Epithelial cell of prostate (primary cell): ENCODE results near the gene LRWD1.
A peak's percentile ranks its signal among the peaks of the same experiment; 100 is the strongest.
"Not testable (repeated sequence)": the region's sequence is repeated elsewhere in the genome, so short reads cannot be mapped to it uniquely, and the experiment has no call there.

ENCODE experiments used
- DNase-seq: peaks from one replicate; pipeline ENCODE4 v3.0.0-alpha.2; 2011; ENCODE audit warnings: low read depth, low spot score
- H3K27ac ChIP-seq: fragments of 450-650 bp; 2 replicates; pipeline ENCODE4 v1.5.1; 2017; ENCODE audit warnings: mild to moderate bottlenecking

The LRWD1 gene

DNA sequence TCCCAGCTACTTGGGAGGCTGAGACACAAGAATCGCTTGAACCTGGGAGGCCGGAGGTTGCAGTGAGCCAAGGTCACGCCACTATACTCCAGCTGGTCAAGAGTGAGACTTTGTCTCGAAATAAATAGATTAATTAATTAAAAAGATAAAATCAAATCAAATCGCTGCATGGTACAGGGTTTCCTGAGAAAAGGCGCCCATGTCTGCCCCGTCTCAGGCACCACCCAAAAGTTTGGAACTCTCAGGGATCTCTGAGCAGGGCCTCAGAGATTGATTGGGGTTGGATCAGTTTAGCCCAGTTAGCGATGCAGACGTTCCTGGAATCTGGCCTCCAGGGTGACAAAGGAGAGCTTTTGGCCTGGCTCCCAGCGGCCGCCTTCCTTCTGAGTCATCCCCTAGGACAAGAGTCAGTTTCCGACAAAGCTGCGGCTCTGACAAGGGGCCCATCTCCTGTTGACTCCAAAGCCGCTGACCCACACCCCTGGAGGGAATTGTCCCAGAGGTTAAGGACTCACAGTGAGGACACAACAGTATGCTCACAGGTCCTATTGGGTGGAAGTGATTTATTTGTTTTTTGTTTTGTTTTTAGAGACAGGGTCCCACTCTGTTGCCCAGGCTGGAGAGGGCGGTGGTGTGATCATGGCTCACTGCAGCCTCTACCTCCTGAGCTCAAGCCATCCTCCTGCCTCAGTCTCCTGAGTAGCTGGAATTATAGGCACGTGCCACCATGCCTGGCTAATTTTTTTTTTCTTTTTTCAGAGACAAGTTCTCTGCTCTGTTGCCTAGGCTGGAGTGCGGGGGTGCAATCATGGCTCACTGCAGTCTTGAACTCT lies 24.6 kb upstream of the LRWD1 start:
- H3K27ac ChIP-seq, result no peak overlapping the region
- no peak for DNase-seq

GRCh38 chr7:102444961-102445673 lies 19.7 kb upstream of the LRWD1 start:
- H3K27ac ChIP-seq, result no peak overlapping the region
- DNase-seq, result no peak

GRCh38 chr7:102445674-102446071 lies 19.1 kb upstream of the LRWD1 start:
- no peak overlapping the region for H3K27ac ChIP-seq
- DNase-seq, result no peak

- no peak for DNase-seq
- no peak overlapping the region for H3K27ac ChIP-seq
Measured at GRCh38 chr7:102446387-102447156, 18.2 kb upstream of the LRWD1 start.

- DNase-seq, result no peak
- H3K27ac ChIP-seq, result no peak overlapping the region
Measured at GRCh38 chr7:102447311-102447710, 17.5 kb upstream of the LRWD1 start.

GRCh38 chr7:102449136-102449535 lies 15.6 kb upstream of the LRWD1 start:
- H3K27ac ChIP-seq, result no peak overlapping the region
- no peak for DNase-seq

DNA sequence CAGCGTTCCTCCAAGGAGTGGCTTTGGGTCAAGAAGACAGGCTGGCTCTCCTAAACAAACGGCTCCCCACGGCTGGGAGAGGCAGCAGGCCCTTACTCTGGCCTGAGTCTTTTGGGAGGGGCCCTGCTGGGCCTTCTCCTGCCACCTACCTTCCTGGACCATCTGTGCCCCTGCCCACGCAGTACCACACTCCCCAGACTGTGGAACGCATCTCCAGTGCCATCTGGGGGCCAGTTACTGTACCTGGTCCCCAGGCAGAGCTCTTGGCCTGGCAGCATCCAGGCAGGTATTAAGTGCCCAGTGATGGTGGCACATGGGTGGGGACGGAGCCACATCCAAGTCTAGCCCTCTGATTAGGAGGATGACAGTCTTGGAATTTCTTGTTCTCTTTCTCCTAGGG lies 14.5 kb upstream of the LRWD1 start:
- no peak for DNase-seq
- no peak overlapping the region for H3K27ac ChIP-seq

- peak overlapping the region; percentile 56 for H3K27ac ChIP-seq
- DNase-seq, result no peak
Measured at GRCh38 chr7:102451371-102452054, 13.3 kb upstream of the LRWD1 start.

DNA sequence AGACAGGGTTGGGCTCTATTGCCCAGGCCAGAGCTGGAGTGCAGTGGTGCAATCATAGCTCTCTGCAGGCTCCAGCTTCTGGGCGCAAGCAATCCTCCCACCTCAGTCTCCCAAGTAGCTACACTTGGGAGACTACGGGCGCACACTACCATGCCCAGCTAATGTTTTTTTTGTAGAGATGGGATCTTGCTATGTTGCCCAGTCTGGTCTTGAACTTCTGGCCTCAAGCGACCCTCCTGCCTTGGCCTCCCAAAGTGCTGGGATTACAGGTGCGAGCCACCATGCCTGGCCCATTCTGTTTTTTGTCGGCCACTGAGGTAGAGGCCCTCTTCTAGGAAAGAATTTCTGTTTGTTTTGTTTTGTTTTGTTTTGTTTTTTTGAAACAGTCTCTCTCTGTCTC lies 12.3 kb upstream of the LRWD1 start:
- no peak for DNase-seq
- no peak overlapping the region for H3K27ac ChIP-seq

- no peak for DNase-seq
Measured at GRCh38 chr7:102453319-102453718, 11.5 kb upstream of the LRWD1 start.

GRCh38 chr7:102454468-102454867 lies 10.3 kb upstream of the LRWD1 start:
- no peak overlapping the region for H3K27ac ChIP-seq
- no peak for DNase-seq

More at GRCh38 chr7:102453319-102453718, 11.5 kb upstream of the LRWD1 start:
- H3K27ac ChIP-seq, result no peak overlapping the region

DNA sequence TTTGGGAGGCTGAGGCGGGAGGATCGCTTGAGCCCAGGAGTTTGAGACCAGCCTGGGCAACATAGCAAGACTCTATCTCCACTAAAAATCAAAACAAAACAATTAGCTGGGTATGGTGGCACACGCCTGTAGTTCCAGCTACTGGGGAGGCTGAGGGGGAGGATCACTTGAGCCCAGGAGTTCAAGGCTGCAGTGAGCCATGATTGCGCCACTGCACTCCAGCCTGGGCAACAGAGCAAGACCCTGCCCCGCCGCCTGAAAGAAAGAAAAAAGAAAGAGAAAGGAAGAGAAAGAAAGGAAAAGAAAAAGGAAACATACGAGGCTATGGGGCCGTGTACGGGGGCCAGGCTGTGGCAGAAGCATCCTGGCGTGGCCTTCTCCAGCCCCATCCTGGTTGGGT lies 9.9 kb upstream of the LRWD1 start:
- DNase-seq, H3K27ac ChIP-seq: not testable (repeated sequence)

- no peak overlapping the region for H3K27ac ChIP-seq
- DNase-seq, result no peak
Measured at GRCh38 chr7:102455596-102455995, 9.2 kb upstream of the LRWD1 start.

GRCh38 chr7:102456327-102456726 lies 8.5 kb upstream of the LRWD1 start:
- DNase-seq, result no peak
- no peak overlapping the region for H3K27ac ChIP-seq

DNA sequence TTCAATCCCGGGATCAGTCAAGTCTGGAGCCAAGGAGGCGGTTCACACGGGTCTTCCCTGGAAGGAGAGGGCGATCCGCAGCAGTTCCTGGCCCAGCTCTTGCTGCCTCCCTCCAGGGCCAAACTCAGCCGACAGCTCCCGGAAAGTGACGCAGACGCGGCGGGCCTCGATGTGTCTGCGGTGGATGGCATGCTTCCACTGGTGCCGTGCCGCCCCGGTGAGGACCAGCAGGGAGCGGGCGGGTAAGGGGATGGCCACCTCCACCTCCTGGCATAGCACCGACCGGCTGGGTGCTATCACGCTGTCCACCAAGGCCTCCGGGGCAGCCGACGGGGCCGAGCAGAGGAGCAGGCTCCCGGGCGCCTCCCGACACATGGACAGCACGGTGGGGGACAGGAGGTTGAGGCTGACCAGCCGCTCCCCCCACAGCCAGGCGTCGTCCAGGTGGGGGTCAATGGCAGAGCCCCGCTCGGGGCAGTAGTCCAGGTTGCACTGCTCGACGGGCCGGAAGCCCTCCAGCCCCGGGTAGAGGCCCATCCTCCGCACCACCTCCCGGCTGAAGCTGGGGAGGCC lies 7.3 kb upstream of the LRWD1 start:
- no peak for DNase-seq
- no peak overlapping the region for H3K27ac ChIP-seq

- no peak for DNase-seq
- no peak overlapping the region for H3K27ac ChIP-seq
Measured at GRCh38 chr7:102459221-102459844, 5.5 kb upstream of the LRWD1 start.

DNA sequence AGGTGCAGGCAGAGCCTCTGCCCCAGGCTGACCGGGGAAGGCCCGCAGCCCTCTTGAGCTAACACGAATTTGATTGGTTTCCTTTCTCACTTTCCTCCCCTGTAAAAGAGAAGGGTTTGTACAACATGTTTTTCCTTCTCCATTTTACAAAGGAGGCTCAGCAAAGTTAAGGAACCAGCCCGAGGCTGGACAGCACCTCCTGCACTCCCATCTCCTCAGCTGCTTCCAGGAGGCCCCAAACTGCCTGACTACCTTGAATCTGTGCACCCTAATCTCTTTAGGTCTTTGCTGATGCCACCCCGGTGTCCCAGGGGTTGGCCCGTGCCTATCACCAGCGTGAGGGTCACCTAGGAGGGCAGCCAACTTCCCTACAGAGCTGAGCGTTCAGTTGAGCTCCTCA lies 4.3 kb upstream of the LRWD1 start:
- no peak overlapping the region for H3K27ac ChIP-seq

GRCh38 chr7:102463841-102464576 lies 775 bp upstream of the LRWD1 start:
- H3K27ac ChIP-seq, result no peak overlapping the region
- DNase-seq, result no peak

More for the DNA sequence above, 4.3 kb upstream of the LRWD1 start:
- no peak for DNase-seq

DNA sequence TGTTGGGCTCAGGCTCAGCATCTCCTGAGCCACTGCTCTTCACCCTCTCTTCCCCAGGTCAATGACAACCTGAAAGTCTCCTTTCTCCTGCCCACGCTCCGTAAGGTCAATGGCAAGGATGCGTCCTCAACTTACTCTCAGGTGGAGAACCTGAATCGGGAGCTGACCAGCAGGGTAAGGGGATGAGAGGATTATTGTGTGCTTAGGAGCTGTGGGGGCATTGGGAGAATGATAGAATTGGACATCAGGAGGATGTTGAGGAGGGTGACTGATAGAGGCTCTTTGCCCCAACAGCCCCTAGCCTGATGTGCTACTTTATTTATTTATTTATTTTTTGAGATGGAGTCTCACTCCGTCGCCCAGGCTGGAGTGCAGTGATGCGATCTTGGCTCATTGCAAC lies 1.3 kb downstream of the LRWD1 start:
- no peak overlapping the region for H3K27ac ChIP-seq
- DNase-seq, result no peak
